Measurements from ENCODE around the gene AKAP9. TPM values are rescaled to one million over a fixed set of nuclear protein-coding genes. Genes with fewer than 3 reads are reported as not detected.

Gene AKAP9
- total RNA-seq, 1 donor from 2014 or later, result 35.1 TPM

DNA sequence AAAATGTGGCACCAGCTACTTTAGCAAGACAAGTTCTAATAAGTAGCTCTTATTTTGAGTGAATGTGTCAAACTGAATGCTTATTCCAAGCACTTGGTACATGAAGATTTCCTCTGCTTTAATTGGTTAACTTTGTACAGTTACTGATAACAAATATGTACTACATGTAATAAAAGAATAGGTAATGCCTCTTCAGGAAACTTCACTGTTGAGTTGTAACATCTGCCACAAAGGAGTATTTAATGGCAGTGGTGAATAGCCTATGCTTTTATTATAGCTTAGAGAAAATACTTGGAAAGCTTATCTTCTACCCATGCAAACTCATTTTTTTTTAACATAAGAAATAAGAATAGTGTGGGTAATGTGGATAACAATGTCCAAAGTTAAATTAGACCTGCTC, 111.0 kb downstream of the AKAP9 start:
- Mint-ChIP-seq H3K9me3 (ENCODE audit: low read depth) (no peaks in the 10 kb centered on the region), H3K27me3 (ENCODE audit: low read depth) (no peaks in the 10 kb centered on the region)

GRCh38 chr7:92052159-92052558, 111.5 kb downstream of the AKAP9 start:
- no peaks in the 10 kb centered on the region for H3K9me3 Mint-ChIP-seq (ENCODE audit: low read depth)
- TF ChIP-seq CTCF (IDR thresholded peaks at IDR 0.05), result no peak
- peaks cover 2% of the 10 kb centered on the region for H3K4me1 Mint-ChIP-seq (ENCODE audit: low read depth)
- no peaks in the 10 kb centered on the region for H3K27me3 Mint-ChIP-seq (ENCODE audit: low read depth)
- no peak overlapping the region for H3K4me3 Mint-ChIP-seq (ENCODE audit: unreplicated experiment)
- peaks cover 10% of the 10 kb centered on the region for H3K36me3 Mint-ChIP-seq (ENCODE audit: low read depth)
- H3K27ac Mint-ChIP-seq (ENCODE audit: unreplicated experiment), result no peak overlapping the region
- no peak for DNase-seq (ENCODE audit: low spot score)

More for the DNA sequence above, 111.0 kb downstream of the AKAP9 start:
- TF ChIP-seq CTCF (IDR thresholded peaks at IDR 0.05), result no peak
- Mint-ChIP-seq H3K36me3 (ENCODE audit: low read depth) (peaks cover 11% of the 10 kb centered on the region), H3K4me1 (ENCODE audit: low read depth) (peaks cover 2% of the 10 kb centered on the region), H3K27ac (ENCODE audit: unreplicated experiment) (no peak overlapping the region), H3K4me3 (ENCODE audit: unreplicated experiment) (no peak overlapping the region)
- DNase-seq (ENCODE audit: low spot score), result no peak

GRCh38 chr7:92052684-92053083, 112.0 kb downstream of the AKAP9 start:
- H3K27me3 Mint-ChIP-seq (ENCODE audit: low read depth), result no peaks in the 10 kb centered on the region
- DNase-seq (ENCODE audit: low spot score), result no peak
- H3K36me3 Mint-ChIP-seq (ENCODE audit: low read depth), result peaks cover 10% of the 10 kb centered on the region
- TF ChIP-seq CTCF (IDR thresholded peaks at IDR 0.05), result no peak
- no peak overlapping the region for H3K27ac Mint-ChIP-seq (ENCODE audit: unreplicated experiment)
- H3K4me3 Mint-ChIP-seq (ENCODE audit: unreplicated experiment), result no peak overlapping the region
- peaks cover 7% of the 10 kb centered on the region for H3K4me1 Mint-ChIP-seq (ENCODE audit: low read depth)
- no peaks in the 10 kb centered on the region for H3K9me3 Mint-ChIP-seq (ENCODE audit: low read depth)

GRCh38 chr7:92053312-92053711, 112.7 kb downstream of the AKAP9 start:
- Mint-ChIP-seq H3K4me3 (ENCODE audit: unreplicated experiment) (no peak overlapping the region), H3K4me1 (ENCODE audit: low read depth) (peaks cover 13% of the 10 kb centered on the region), H3K27ac (ENCODE audit: unreplicated experiment) (no peak overlapping the region), H3K9me3 (ENCODE audit: low read depth) (no peaks in the 10 kb centered on the region), H3K36me3 (ENCODE audit: low read depth) (peaks cover 10% of the 10 kb centered on the region), H3K27me3 (ENCODE audit: low read depth) (no peaks in the 10 kb centered on the region)
- no peak for TF ChIP-seq CTCF (IDR thresholded peaks at IDR 0.05)
- DNase-seq (ENCODE audit: low spot score), result no peak

DNA sequence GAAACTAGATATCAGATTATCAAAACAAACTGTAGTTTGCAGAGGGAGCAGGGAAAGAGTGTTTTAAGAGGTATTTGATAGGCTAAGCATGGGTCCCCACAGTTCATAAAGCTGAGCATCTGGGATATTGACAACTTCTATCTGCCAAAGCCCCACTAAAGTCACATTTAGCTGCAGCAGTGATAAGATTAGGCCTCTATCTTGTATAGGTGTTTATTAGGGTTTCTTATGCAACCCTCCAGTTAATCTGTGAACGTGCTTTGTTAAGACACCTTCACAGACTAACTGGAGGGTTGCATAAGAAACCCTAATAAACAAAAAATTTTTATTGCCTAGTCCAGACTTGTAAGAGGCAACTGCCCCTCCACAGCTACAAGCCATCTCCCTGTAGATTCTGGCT, 115.6 kb downstream of the AKAP9 start:
- DNase-seq (ENCODE audit: low spot score), result no peak
- no peak for TF ChIP-seq CTCF (IDR thresholded peaks at IDR 0.05)
- H3K27me3 Mint-ChIP-seq (ENCODE audit: low read depth), result no peaks in the 10 kb centered on the region
- peaks cover 1% of the 10 kb centered on the region for H3K36me3 Mint-ChIP-seq (ENCODE audit: low read depth)
- no peak overlapping the region for H3K4me3 Mint-ChIP-seq (ENCODE audit: unreplicated experiment)
- H3K9me3 Mint-ChIP-seq (ENCODE audit: low read depth), result no peaks in the 10 kb centered on the region
- peaks cover 18% of the 10 kb centered on the region for H3K4me1 Mint-ChIP-seq (ENCODE audit: low read depth)
- H3K27ac Mint-ChIP-seq (ENCODE audit: unreplicated experiment), result no peak overlapping the region

Measured in chondrocyte (in vitro differentiated cells).